IPS DF 4.7 (cell line): ENCODE data around the gene ST6GALNAC5.

Source experiments
- DNase-seq: peaks from one replicate; pipeline ENCODE4 v3.0.0-alpha.2; 2013; ENCODE audit warnings: low spot score; ENCODE audit errors: extremely low read depth

ST6GALNAC5 gene

DNA sequence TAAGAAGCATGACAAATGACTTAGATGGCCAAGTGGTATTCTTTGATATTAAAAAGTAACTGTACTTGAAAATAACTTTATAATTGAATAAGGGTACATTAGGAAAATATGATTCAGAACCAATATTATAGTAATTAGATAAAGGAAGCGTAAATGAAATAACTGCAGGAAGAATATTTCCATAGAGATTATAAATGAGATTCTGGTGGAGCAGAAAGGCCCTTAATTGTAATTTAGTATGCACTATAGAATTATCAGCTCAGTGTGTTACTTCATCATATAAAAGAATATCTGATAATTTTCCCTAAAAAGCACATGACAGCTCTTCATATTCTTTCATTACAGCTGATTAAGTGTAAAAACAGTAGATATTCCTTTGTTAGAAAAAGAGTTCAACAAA, 180.3 kb downstream of the ST6GALNAC5 start:
- DNase-seq = no peak

DNA sequence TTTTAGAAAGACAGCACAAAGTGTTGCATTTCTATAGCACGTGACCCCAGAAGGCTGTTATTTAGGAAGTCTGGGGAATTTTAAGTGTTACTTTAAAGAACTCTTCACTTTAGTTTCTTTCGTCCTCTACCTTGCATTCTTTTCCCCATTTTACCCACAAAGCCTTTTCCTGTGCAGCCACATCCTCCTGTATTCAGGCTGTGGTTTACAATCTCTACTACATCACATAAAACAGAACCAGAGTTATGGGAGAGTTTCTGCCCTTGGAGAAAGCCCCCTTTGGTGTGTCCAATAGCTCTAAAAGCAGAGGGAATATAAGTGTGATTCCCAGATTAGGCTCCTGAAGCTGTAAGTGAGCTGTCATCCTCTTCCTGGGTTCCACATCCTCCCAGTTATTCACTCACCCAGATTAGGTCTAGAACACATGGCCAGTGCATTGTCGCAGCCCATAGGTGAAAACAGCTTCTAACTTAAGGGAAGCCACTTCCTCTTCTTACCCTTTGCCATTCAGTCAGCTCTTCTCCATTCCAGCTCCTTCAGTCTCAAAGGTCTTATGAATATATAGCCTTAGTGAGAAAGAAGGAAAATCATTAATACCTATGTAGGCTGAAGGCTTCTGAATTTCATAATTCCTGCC, 180.8 kb downstream of the ST6GALNAC5 start:
- no peak for DNase-seq

DNA sequence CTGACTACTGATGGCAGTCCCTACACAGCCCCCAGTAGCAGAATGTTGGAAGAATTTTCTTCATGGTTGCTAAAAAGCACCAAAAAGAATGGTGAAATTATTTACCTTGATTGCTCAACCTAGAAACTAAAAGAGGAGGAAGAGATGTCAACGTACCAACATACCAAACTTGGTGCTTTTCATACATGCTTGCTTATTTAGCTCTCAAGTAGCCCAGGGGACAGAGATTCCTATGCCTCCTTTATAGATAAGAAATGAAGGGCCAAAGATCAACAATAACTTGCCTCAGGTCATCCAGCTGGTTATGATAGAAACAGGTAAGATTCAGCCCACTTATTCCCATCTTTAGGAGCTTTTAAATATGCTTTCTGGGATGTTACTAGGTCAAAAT, 181.3 kb downstream of the ST6GALNAC5 start:
- DNase-seq = no peak

DNA sequence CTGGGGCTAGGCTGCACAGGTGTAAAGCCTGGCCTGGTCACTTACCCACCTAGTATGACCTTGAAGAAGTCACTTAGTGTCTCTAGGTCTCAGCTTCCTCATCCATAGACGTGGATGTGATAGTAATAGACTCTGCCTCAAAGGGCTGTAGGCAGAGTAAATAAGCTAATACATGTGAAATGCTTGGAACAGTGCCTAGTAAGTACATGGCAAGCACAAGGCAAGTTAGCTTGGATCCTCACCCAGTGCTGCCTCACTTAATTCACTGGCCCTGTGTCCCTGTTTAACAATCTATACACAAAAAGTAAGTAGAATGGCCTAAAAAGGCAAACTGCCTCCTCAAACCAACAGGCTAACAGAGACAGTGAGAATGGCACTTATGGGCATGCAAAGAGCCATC, 184.1 kb downstream of the ST6GALNAC5 start:
- no peak for DNase-seq

DNA sequence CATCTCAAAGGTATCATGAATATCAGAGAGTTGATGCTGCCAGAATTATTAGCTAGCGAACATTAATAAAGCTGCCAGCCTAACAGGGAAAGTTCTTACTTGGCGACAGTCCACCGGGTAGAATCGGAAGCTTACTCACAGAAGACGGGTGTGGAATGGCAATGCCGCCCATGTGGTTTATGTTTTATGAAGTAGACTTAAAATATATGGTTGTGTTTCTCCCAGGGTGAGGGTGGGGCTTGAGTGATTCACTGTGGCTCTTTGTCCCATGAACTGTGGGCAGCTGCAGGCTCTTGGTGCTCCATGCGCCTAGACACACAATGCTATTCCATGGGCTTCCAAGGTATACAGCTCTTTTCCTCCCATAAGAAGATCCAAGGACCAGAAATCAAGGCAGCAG, 189.2 kb downstream of the ST6GALNAC5 start:
- no peak for DNase-seq

DNA sequence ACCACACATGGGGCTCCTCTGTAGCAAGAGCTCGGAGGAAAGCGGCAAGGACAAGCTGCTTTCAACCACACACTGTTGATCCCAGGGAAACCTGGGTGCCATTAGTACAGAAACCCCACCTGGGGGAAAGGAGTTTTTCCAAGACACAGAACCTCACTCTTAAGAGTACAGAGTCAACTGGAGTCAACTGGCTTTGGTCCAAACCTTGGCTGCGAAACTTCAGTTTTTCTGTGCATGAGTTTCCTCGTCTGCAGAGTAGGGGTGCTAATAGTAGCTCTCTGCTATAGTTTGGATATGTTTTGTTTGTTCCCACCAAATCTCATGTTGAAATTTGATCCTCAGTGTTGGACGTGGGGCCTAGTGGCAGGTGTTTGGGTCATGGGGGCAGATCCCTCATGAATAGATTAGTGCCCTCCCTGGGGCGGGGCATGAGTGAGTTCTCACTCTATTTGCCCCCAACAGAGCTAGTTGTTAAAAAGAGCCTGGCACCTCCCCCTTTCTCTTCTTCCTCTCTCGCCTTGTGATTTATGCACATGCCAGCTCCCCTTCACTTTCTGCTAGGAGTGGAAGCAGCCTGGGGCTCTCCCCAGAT, 190.8 kb downstream of the ST6GALNAC5 start:
- no peak for DNase-seq

DNA sequence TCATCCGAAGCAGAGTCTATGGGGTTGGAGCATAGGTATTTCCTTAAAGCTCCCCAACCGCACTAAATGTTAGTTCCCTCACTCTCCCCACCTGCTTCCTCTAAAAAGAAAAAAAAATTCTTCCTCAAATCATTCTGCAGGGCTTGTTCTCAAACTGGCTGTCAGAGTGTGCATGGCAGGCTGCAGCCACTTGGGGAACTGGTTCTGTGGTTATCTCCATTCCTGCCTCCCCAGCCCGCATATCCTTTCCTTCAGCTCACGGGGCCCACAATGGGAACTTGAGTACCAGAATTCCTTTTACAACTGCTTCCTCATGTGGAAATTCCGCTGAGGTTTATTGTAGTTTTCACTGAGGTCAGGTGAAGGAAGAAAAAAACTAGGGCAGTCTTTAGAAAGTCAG, 192.7 kb downstream of the ST6GALNAC5 start:
- peak; percentile 56 for DNase-seq

DNA sequence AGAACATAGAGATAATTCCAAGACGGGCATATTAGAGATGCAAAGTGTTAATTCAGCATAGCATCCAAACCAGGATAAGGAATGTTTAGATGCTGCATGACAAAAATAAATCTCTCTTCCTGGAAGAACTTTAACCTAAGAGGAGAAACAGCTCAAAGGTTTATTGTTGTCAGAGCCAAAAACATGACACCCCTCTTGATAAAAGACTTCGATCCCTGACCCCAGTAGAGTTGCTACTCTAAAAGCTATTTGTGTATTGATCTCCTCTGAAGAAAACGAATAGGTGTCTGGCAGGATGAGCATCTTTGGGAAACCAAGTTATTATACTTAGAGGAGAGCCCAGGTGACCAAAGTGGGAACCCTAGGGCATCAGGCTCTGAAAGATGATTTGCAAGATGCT, 193.9 kb downstream of the ST6GALNAC5 start:
- DNase-seq = no peak

DNA sequence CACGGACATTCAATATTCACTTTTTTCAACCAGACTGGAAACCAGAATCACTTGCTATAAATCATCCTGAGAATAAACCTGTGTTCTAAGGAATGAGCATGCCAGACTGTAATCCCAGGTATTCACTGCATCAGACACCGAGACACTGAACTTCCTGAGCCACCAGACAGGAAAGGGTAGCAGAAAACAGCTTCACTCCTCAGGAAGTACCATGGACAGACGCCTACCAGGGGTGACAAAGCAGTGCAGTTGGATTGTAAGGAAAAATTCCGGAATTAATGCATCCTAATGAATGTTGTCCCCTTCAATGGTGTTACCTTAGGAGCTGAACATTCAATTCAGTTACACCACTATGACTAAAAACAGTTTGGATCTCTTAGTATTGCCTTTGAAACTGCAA, 195.8 kb downstream of the ST6GALNAC5 start:
- no peak for DNase-seq

DNA sequence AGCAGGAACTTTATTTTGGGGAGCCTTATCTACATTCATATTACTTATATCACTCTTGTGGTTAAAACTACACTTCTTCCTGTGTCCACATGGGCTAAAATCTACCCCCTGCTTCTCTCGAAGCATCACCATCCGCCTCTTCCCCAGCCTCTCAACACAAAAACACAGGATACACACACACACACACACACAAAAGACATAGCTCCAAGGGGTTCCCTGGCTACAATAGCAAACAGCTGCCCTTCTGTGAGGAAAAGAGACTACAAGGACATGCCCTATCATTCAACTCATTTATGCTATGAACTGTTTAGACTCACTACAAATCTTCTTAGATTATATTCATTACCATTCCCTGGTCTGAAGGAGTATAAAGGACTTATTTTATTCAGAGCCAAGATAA, 197.0 kb downstream of the ST6GALNAC5 start:
- DNase-seq = no peak

DNA sequence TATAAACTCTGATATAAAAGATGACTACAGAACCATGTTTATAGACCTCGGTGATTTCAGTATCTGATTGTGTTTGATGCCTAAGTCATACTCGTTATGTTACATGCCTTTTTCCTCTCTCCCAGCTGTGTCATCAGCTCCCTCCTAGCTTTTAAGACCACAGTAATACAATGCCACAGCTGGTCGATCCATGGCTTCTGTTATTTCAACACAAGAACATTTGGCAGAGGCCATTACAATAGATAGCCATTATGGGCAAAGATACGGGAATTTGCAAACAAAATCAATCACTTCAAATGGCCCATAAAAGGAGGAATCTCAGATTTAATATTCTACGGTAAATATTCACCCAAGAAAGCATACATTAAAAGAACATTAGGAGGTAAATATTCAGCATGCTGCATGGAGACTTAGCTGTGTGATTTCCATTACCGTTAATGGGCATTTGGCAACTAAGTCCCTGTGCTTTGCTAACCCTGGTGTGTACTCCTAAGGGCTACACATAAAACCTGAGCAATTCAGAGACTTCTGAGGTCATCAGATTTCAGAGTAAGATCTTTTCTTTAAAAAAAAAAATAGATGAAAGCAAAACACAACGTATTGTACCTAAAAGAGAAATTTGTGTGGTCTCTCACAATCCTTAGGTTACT, 198.5 kb downstream of the ST6GALNAC5 start:
- no peak for DNase-seq

DNA sequence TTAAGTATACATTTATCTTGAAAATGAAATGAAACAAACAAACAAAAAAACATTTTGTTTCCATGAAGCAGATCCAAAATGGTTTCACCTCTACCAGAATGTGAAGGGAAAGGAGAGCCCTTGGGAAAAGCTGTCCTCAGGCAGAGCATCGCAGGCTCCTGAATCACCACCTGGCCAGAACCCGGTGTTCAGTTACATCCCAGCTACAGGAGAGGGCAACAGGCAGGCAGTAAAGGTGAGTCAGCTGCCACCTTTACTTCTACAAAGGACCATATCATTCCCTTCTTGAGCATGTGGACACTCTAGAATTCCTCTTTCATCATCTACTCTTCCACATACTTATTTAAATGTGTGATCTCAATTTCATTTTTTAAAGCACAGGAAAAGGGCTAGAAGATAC, 200.7 kb downstream of the ST6GALNAC5 start:
- DNase-seq = no peak

DNA sequence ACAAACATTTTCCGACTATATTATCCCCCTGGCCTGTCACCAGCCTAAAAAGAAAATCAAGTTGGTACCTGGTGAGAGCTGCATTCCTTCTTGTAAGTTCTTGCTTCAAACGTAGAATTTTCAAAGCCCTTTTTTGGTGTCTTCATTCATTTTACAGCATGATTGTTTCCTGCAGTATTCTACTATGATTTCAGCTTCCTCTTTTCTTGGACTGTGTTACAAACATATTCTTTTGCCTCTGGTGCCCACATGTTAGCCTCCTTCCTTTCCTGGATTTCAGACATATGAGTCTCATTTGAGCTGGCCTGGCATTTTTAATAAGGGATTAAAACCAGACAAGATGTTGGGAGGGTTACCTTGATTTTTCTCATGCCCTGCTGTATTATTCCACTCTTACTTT, 209.5 kb downstream of the ST6GALNAC5 start:
- DNase-seq = no peak

DNA sequence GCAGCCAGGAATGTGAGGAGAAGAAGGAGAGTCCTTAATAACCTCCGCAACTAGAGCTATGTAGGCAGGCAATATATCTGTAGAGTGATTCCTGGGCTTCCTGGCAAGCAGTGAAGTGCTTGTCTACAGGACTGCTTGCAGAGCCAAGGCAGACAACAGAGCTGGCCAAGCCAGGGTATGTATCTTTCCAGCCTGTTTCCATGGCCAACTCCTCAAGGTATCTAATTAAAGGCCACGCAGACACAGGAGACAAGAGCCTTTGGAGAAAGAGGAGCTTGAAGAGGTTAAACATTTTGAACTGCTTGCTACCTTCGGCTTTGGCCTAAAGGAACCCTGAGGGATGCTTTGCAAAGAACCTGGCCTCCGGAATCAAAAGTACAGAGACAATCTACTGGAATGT, 214.6 kb downstream of the ST6GALNAC5 start:
- DNase-seq = no peak

DNA sequence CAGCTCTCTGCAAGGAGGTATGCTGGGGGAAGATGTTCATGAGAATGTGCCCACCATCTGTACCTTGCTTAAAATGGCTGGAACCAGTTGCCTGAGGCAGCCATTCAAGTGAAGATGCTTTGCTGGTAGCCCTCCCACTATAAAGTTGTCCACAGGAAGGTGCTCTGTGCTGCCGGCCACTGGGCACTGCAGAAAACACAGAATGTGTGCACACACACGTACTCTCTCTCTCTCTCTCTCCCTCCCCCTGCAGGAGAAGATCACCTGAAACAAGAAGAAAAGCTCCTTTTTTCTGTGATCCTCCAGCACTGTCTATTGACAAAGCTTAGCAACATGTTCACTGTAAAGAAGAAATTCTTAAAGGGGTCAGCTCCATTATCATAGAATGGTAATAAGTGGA, 217.2 kb downstream of the ST6GALNAC5 start:
- DNase-seq = no peak

DNA sequence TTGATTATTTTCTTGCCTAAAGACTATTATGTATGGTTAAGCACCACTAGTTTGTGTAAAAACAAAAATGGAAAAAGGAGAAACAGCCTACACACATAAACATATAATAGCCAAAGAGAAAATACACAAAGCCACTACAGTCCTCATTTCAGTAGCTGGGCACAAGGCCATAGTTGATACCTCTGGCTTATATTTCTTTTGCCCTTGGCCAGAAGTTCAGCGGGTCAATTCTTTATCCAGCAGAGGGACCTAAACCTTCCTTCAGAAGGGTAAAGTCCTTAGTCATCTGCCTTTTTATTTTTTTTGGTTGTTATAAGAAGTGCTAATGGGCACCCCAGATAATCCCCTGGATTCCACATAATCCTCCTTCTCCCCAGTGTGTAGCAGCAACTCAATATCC, 217.8 kb downstream of the ST6GALNAC5 start:
- DNase-seq = no peak

DNA sequence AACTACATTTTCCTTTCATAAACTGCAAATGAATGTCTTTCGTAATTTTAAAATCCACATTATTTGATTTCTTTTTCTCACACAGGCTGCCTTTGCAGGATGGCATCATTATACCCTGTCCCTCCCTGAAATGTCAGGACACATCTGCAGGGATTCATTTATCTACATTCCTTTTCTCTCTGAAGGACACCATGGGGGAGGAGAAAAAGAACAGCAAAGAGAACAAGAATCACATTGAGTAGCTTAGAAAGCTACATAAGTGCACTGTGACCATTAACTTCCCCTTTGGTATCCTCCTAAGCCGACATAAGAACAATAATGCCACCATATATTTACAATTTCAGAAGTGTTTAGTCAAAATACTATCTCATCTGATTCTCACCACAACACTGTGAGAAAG, 222.5 kb downstream of the ST6GALNAC5 start:
- no peak for DNase-seq

DNA sequence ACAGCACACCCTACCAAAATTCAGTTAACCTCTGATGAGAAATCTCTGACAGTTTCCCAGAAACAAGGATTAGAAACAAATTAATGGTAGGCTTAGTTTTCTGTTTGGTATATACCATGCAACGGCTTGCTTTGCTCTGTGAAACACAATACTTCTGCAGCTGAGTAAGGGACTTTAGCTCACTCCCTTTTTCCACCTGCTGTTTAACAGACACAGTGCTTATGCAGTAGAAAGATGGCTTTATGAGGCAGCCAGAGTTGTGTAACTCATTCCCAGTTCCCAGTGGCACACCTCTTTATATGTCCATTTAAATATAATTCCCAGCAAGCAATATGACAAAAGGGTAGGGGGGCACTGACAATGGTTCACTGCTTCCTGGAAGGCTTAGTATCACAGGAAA, 228.0 kb downstream of the ST6GALNAC5 start:
- DNase-seq = no peak

DNA sequence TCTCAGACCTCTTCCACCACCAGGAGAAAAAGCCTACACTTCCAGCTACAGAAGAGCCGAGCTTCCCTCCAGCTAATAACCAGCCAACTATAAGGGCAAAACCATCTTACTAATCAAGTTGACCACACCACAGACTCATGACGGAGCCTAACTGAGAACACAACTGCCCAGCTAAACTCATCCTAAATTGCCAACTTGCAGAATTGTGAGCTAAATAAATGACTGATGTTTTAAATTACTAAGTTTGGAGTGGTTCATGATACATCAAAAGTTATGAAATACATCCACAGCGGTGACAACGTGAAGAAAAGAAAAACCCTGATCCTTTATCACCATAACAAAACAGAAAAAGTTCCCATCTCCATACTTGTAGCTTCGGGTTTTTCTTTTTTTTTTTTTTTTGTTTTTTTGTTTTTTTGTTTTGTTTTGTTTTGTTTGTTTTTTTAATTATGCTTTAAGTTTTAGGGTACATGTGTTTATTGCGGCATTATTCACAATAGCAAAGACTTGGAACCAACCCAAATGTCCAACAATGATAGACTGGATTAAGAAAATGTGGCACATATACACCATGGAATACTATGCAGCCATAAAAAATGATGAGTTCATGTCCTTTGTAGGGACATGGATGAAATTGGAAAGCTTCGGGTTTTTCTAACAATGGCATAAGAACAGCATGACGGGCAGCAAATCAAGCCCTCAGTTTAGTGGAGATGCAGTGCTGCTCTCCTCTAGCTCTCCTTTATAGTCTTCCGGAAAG, 229.4 kb downstream of the ST6GALNAC5 start:
- DNase-seq = no peak

DNA sequence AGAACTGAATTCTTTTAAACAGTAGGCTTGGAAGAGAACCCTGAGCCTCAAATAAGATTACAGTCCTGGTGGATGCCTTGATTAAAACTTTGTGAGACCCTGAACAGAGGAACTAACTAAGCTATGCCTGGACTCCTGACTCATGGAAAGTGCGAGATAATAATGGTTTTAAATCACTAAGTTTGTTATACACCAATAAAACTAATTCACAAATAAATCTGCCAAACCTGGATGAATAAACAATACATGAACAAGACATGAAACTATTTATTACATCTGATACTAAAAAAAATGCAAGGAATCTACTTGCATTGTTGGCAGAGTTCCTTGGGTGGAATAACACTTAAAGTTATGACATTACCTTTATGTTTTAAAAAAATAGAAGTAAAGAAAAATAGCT, 233.6 kb downstream of the ST6GALNAC5 start:
- no peak for DNase-seq

DNA sequence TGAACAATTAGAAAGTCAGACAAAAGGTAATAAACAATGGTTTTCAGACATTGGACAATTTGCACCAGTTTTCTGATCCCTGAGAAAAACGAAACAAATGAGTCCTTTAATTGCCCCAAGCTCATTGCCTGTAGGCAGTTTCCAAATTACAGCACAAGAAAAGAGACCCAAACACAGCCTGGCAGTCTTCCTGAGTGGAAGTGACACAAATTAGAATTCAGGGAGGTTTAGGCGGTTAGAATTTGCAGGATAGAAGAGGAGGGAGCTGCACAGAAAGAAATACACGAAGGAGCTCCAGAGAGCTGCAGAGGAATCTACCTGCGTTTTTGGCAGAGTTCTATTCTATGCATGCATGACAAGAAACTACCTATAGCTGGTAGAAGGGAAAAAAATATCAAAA, 236.2 kb downstream of the ST6GALNAC5 start:
- DNase-seq = no peak

DNA sequence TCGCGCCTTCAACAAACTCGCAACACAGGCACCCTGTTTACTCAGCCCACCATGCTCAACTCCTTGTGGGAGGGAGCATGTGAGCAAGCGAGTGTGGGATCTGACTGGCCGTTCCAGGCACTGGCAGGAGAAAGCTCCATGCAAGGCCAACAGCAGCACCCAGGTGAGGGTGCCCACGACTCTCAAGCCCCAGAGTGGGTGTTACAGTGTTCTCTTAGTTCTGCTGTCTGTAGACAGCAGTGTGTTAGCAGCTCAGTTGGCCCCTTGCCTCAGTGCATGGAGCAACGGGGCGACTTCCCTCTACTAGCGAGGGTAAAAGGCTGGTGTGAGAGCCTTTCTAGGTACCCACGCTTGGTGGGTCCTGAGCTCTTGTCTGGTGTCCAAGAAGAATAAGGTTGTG, 237.4 kb downstream of the ST6GALNAC5 start:
- DNase-seq = no peak
